Type B pancreatic cell (in vitro differentiated cells): Measurements from ENCODE around the gene SENP6. TPM values are rescaled to one million over a fixed set of nuclear protein-coding genes. Genes with fewer than 3 reads are reported as not detected.

Source experiments
- DNase-seq: peaks from one replicate; pipeline ENCODE4 v3.0.0; 2021; ENCODE audit warnings: mixed read lengths; ENCODE audit not compliant: unreplicated experiment; ENCODE audit errors: extremely low spot score
- H3K27ac Mint-ChIP-seq: 2 replicates; pipeline ENCODE4 v1.8.0; 2021; ENCODE audit warnings: mild to moderate bottlenecking, mixed read lengths
- H3K27me3 Mint-ChIP-seq: 2 replicates; pipeline ENCODE4 v1.8.0; 2021; ENCODE audit warnings: mixed read lengths
- H3K36me3 Mint-ChIP-seq: 2 replicates; pipeline ENCODE4 v1.8.0; 2021; ENCODE audit warnings: mixed read lengths
- H3K4me1 Mint-ChIP-seq: one replicate; pipeline ENCODE4 v1.8.0; 2021; ENCODE audit warnings: mixed read lengths; ENCODE audit not compliant: unreplicated experiment
- H3K4me3 Mint-ChIP-seq: 2 replicates; pipeline ENCODE4 v1.8.0; 2021; ENCODE audit warnings: mild to moderate bottlenecking, mixed read lengths
- H3K9me3 Mint-ChIP-seq: 2 replicates; pipeline ENCODE4 v1.8.0; 2021; ENCODE audit warnings: mixed read lengths
- CTCF ChIP-seq: fragments of 200-600 bp; sonication (generic); conservative IDR thresholded peaks from 2 replicates; pipeline ENCODE4 v1.5.0; 2021; ENCODE audit warnings: antibody characterized with exemption, mild to moderate bottlenecking
- total RNA-seq: library from RNA; stranded (reverse); gene quantifications from 2 replicates; pipeline ENCODE4 v1.2.1, GENCODE V29; 2021; ENCODE audit warnings: low replicate concordance

Gene SENP6
- total RNA-seq, 1 donor from 2014 or later: 104 TPM

GRCh38 chr6:75619230-75619899 lies 17.7 kb downstream of the SENP6 start:
- no peaks in the 10 kb centered on the region for H3K9me3 Mint-ChIP-seq
- peaks cover 12% of the 10 kb centered on the region for H3K4me1 Mint-ChIP-seq
- no peak for TF ChIP-seq CTCF
- H3K4me3 Mint-ChIP-seq: no peak overlapping the region
- peaks cover 26% of the 10 kb centered on the region for H3K36me3 Mint-ChIP-seq
- no peaks in the 10 kb centered on the region for H3K27me3 Mint-ChIP-seq
- DNase-seq: no peak
- H3K27ac Mint-ChIP-seq: no peak overlapping the region

DNA sequence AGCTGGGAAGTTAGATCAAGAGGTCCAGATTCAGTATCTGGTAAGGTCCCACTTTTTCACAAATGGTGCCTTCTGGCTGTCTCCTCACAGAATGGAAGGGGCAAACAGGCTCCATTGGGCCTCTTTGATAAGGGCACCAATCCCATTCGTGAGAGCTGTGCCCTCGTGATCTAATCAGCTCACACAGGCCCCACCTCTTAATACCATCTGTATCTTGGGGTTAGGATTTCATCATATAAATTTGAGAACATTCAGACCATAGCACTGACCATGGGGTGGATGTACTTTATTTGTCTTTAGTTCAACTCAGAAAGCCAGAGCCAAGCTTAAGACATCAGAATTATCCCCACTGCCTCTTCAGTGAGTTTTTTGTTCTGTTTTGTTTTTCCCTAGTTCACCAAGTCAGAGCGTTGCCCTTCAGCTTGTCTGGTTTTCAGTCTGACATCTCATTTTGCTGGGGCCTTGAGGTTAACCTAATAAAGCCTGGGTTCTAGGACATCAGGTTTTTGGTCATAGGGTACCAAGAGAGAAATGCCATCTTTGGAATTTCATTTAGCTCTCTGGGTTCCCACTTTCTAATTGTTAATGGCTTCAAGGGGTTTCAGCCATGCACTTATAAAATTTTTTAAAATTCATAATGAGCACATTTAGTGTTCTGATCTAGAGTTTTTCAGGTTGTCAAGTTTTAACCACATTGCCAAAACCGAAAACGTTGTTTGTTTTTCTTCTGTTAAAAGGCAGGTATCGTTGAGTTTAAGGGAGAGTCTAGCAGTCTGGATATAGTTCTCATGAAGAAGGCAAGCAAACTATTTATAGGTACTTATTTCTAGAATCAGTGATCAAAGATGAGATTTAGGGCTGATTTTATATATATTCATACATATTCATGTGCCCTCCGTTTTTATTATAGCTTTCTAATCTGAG lies 19.0 kb downstream of the SENP6 start:
- peaks cover 31% of the 10 kb centered on the region for H3K36me3 Mint-ChIP-seq
- H3K27me3 Mint-ChIP-seq: no peaks in the 10 kb centered on the region
- no peak overlapping the region for H3K4me3 Mint-ChIP-seq
- TF ChIP-seq CTCF: no peak
- H3K9me3 Mint-ChIP-seq: no peaks in the 10 kb centered on the region
- H3K27ac Mint-ChIP-seq: no peak overlapping the region
- H3K4me1 Mint-ChIP-seq: peaks cover 11% of the 10 kb centered on the region
- no peak for DNase-seq

DNA sequence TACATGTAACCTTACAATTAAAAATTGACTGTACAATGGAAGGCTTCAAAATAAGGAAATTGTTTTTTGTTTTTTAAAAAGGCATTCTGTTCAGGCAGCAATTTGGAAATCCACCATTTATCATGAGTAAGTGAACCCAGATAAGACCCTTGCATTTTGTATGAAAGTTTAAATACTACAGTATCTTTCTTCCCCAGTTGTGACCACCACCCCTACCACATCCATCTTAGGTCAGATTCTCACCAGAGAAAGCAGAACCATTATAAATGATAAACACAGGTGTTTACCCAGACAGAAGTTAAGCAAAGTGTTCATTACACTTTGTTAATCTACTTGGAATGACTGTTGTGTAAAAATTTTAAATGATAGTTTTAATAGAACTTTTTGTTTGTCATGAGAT lies 20.2 kb downstream of the SENP6 start:
- no peak for DNase-seq
- Mint-ChIP-seq H3K27me3 (no peaks in the 10 kb centered on the region), H3K9me3 (no peaks in the 10 kb centered on the region), H3K36me3 (peaks cover 31% of the 10 kb centered on the region), H3K27ac (no peak overlapping the region), H3K4me3 (no peak overlapping the region), H3K4me1 (peaks cover 7% of the 10 kb centered on the region)
- TF ChIP-seq CTCF: no peak

DNA sequence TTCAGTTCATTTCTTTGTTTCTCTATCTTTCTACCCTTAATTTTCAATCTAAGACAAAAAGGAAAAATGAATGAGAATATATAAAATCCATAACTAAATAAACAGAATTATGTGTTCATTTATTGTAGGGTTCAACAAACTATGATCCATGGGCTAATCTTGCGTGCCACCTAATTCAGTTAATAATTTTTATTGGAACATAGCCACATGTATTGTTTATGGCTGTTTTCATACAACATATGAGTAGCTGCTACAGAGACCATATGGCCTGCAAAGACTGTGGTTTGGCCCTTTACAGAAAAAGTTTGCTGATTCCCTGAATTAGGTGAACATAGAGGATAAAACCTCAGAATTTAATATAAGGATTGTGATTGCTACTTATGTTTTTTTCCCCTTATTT lies 21.8 kb downstream of the SENP6 start:
- Mint-ChIP-seq H3K27ac (no peak overlapping the region), H3K27me3 (no peaks in the 10 kb centered on the region), H3K36me3 (peaks cover 22% of the 10 kb centered on the region), H3K4me1 (peaks cover 7% of the 10 kb centered on the region), H3K9me3 (no peaks in the 10 kb centered on the region), H3K4me3 (no peak overlapping the region)
- DNase-seq: no peak
- TF ChIP-seq CTCF: no peak

DNA sequence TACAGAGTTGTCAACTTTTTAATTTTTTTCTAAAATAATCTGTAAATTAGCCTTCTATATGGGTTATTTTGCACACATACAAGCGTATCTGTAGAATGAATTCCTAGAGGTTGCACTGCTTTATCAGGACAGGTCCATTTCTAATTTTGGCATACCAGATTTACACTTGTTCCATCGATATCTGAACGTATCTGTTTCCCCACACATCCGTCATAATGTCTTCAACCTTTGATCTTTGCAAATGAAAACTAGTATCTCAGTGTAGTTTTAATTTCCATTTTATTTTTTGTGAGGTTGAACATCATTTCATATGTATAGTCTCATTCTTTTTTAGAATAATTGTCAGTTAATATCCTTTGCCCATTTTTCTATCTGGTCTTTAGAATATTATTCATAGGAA lies 22.7 kb downstream of the SENP6 start:
- TF ChIP-seq CTCF: no peak
- H3K27ac Mint-ChIP-seq: no peak overlapping the region
- no peak overlapping the region for H3K4me3 Mint-ChIP-seq
- peaks cover 18% of the 10 kb centered on the region for H3K36me3 Mint-ChIP-seq
- peaks cover 7% of the 10 kb centered on the region for H3K4me1 Mint-ChIP-seq
- no peaks in the 10 kb centered on the region for H3K27me3 Mint-ChIP-seq
- no peaks in the 10 kb centered on the region for H3K9me3 Mint-ChIP-seq
- no peak for DNase-seq
